Measurements from ENCODE around the gene TAX1BP3.

The TAX1BP3 gene

DNA sequence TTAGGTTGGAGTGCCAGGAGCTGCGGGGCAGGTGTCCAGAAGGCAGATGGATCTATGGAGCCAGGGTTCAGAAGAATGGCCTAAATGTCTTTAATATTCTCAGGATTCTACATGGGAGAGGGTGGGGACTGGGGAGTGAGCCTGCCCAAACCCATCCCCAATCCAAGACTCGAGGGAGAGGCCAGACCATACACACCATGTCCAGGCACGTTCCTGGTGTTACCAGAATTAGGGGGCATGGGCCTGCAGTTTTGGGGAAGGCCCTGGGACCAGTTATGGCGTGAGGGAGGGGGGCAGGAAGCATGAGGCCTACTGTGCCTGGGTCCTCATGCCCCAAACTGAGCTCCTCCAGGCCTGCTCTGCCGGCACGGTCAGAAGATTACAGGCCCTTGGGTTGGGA, 1.9 kb downstream of the TAX1BP3 start:
- TF ChIP-seq, protein P1, sequence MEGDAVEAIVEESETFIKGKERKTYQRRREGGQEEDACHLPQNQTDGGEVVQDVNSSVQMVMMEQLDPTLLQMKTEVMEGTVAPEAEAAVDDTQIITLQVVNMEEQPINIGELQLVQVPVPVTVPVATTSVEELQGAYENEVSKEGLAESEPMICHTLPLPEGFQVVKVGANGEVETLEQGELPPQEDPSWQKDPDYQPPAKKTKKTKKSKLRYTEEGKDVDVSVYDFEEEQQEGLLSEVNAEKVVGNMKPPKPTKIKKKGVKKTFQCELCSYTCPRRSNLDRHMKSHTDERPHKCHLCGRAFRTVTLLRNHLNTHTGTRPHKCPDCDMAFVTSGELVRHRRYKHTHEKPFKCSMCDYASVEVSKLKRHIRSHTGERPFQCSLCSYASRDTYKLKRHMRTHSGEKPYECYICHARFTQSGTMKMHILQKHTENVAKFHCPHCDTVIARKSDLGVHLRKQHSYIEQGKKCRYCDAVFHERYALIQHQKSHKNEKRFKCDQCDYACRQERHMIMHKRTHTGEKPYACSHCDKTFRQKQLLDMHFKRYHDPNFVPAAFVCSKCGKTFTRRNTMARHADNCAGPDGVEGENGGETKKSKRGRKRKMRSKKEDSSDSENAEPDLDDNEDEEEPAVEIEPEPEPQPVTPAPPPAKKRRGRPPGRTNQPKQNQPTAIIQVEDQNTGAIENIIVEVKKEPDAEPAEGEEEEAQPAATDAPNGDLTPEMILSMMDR (IDR thresholded peaks at IDR 0.05; ENCODE audit: extremely low read depth, missing control alignments), result no peak
- DNase-seq (ENCODE audit: low spot score), result no peak

DNA sequence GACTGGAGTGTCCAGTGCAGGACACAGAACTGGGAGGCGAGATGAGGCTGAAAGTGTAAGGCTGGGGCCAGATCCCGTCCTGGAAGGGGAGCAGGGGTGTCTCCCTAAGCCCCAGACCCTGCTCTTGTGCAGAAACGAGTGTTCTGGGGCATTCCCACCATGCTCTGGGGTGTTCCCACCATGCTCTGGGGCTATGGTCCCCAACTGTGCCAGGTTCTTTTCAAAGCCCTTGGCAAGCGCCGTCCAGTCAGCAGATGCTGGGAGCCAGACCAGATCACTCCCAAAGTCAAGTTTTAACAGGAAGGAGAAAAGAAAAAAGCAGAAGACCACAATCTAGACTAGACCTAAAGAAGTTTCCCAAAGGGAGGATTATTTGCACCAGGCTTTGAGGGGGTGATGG, 2.5 kb downstream of the TAX1BP3 start:
- DNase-seq (ENCODE audit: low spot score), result no peak
- TF ChIP-seq, protein P1 (IDR thresholded peaks at IDR 0.05; ENCODE audit: extremely low read depth, missing control alignments), result no peak

DNA sequence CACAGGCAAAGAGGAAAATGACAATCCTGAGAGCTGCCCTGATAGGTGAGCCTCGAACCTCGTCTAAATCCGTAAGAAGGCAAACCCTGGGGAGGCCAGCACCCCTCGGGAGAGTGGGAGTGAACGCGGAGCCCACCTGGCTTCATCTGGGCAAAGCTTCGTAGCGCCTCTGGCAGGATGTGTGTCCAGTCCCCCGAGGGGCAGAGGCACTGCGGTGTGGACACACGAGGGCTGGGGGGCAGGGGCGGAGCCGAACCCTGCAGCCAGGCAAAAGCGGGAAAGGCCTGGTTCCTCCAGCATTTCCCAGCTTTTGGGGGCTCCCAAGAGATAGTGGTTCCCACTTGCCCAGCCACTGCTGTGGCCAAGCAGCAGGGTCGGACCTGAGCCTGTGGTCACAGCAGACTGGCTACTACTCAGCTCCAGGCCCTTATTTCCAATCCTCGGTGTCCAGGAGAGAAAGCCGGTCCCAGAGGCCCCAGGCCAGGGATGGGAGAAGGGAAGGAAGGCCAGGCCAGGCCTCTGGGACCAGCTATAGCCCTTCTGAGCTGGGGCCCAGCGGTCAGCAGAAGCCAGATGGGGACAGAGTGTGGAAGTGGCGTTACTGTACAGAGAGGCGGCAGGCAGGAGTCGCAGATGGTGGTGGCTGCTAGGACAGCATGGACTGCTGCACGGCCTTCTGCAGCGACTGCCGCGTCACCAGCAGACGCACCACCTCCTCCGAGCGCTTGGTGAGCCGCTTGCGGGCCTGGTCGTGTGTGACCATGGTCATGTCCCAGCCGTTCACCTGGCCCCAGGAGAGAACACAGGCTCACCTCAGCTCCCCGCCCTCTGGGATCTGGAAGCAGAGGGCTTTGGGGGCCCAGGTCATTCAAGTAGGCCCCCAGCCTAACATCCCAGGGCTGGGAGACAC, 5.0 kb downstream of the TAX1BP3 start:
- no peak for DNase-seq (ENCODE audit: low spot score)
- TF ChIP-seq, protein P1 (IDR thresholded peaks at IDR 0.05; ENCODE audit: extremely low read depth, missing control alignments), result no peak

DNA sequence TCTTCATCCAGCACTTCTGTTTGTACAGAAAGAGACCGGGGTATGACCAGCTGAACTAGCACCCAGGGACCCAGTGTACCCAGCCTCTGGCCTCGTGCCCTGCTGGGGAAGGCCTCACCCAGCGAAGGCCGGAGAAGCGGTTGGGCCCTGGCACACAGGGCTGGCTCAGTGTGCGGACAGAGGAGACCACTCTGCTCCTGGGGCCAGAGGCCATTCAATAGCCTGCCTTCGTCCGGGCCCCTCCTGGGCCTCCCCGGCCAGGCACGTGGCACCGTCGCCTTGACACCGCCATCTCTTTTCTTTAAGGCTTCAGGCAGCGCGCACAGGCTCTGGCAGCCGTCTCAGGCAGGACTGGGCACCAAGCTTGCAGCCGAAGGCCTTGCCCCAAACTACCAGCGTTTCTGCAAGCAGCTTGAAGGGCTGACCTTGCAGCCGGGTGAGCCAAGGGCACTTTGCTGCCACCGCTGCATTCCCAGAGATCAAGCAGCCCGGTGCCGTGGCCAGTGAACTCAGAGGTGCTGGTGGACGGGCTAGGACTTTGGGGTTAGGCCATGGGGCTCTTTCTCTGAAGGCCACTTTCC, 8.0 kb downstream of the TAX1BP3 start:
- DNase-seq (ENCODE audit: low spot score), result no peak
- TF ChIP-seq, protein P1 (IDR thresholded peaks at IDR 0.05; ENCODE audit: extremely low read depth, missing control alignments), result no peak

DNA sequence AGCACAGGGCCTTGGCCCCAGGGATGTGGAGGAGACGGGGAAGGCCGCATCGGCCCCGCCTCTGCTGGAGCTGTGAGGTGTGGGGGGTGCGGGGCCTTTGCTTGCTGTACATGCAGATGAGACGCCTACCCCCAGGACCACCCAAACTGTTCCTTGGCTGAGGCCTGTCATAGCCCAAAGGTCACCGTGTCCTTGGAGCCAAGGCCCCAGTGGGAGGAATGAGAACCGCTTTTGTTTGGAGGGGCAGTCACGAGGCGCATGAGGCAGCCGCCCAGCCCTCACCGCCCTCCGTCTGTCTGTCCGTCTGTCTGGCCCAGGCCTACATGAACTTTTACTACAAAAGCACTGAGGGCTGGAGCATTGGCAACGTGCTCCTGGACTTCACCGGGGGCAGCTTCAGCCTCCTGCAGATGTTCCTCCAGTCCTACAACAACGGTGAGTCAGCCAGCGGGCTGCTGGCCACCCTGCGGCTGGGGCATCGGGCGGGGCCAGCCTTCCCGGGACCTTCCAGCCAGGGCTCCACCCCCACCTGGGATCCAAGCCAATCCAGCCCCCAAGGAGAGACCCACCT, 8.8 kb downstream of the TAX1BP3 start:
- DNase-seq (ENCODE audit: low spot score), result no peak
- TF ChIP-seq, protein P1 (IDR thresholded peaks at IDR 0.05; ENCODE audit: extremely low read depth, missing control alignments), result no peak

DNA sequence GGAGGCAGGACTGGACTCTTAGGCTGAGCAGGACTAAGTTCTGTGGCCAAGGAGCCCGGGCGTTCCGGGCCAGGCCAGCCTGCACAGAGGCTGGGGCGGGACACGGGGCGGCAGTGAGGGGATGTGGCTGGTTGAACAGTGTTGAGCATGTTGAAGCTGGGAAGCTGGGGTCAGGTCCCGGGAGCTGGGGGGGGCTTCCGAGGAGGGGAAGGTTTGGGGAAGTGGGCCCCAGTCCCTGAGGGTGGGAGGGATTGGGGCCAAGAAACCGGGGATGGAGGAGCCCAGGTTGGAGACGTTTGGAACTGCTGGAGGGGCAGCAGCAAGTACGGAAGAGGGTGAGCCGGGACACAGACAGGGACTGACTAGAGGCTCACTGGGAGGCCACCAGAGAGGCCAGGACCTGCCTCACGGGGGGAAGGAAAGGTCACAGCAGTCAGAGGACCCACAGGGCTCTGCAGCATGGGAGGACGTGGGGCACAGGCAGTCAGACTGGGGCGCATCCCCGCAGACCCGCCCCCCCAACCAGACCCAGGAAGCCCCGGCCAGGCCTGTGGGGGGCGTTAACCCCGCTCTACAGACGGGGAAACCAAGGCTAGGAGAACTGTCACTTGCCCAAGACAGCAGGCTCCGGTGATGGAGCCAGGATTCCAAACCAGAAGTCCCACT, 9.5 kb downstream of the TAX1BP3 start:
- no peak for DNase-seq (ENCODE audit: low spot score)
- TF ChIP-seq, protein P1 (IDR thresholded peaks at IDR 0.05; ENCODE audit: extremely low read depth, missing control alignments), result no peak
